Measurements from ENCODE around the gene ABCC4. TPM values are rescaled to one million over a fixed set of nuclear protein-coding genes. Genes with fewer than 3 reads are reported as not detected.

The ABCC4 gene
- total and polyA plus RNA-seq, 2 donors (not counting 1 experiment from before 2014, with no cell fraction given) = 1.8 to 7.1 TPM

DNA sequence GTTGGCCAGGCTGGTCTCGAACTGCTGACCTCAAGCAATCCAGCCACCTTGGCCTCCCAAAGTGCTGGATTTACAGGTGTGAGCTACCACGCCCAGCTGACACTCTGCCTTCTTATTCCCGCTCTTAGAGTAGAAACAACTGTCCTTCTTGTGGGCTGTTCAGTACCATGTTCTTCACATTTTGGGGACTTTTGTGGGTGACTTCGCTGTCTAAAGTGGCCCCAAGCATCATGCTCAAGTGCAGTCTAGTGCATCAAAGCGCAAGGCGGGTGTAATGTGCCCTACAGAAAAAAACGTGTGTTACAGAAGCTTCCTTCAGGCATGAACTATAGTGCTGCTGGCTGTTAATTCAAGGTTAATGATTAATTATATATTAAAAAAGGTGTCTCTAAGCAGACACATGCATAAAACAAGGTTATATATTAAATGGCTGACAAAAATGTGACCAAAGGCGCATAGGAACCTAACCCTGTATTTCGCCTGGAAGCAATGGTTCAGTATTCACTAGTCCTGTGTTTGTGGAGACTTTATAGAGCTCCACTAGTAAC is 38.3 kb downstream of the ABCC4 start:
- DNase-seq (no peak), ATAC-seq (ENCODE audit: low read depth) (no peak)
- no peaks in the 10 kb centered on the region for H3K79me2 ChIP-seq (ENCODE audit: control insufficient read depth, insufficient read depth, low read length)
- CTCF ChIA-PET = no interaction called here
- WGBS (ENCODE audit: insufficient coverage) = 97% methylated on average over 6 of the region's 9 CpGs
- H3K4me1 ChIP-seq (ENCODE audit: control insufficient read depth in 2 of 2, insufficient read depth in 2 of 2, low read length in 2 of 2) = peaks cover 0 to 11% of the 10 kb centered on the region in 2 donors
- H3K9me3 ChIP-seq (ENCODE audit: control extremely low read depth in 1 of 3, control insufficient read depth in 2 of 3, insufficient read depth in 1 of 3, low read length in 2 of 3) = peaks cover 0 to 7% (median 0%) of the 10 kb centered on the region in 3 donors
- peaks cover 10% of the 10 kb centered on the region for H3K4me1 Mint-ChIP-seq
- intact Hi-C loops (cut with micrococcal nuclease) = no loop called here
- H4K20me1 ChIP-seq (ENCODE audit: control insufficient read depth, insufficient read depth, low read length, poor library complexity, severe bottlenecking) = no peaks in the 10 kb centered on the region
- H3K4me2 ChIP-seq (replicated peaks; ENCODE audit: low read depth, low read length, poor library complexity, severe bottlenecking) = no peak overlapping the region
- H3K9me3 Mint-ChIP-seq (ENCODE audit: insufficient read depth) = no peaks in the 10 kb centered on the region
- H3K27me3 Mint-ChIP-seq = no peaks in the 10 kb centered on the region
- peaks cover 0 to 2% of the 10 kb centered on the region in 2 experiments for H3K36me3 ChIP-seq (replicated peaks in 1 of 2; ENCODE audit: control extremely low read depth in 1 of 2, control insufficient read depth in 1 of 2, extremely low read depth in 1 of 2, insufficient read depth in 2 of 2, low read length in 1 of 2)
- H2AFZ ChIP-seq (ENCODE audit: insufficient read depth, low read depth, low read length, poor library complexity, severe bottlenecking) = no peak overlapping the region
- no peak overlapping the region for H3K9ac ChIP-seq (ENCODE audit: low read length)
- POLR2A ChIA-PET = no interaction called here
- no peak overlapping the region for H3K4me3 ChIP-seq (ENCODE audit: control extremely low read depth in 1 of 5, extremely low read depth in 1 of 5, insufficient read depth in 1 of 5, low read depth in 2 of 5, low read length in 4 of 5)
- no peak overlapping the region for H3K27ac ChIP-seq (ENCODE audit: low read length in 2 of 2)
- no peak for TF ChIP-seq EZH2 (IDR thresholded peaks at IDR 0.05; ENCODE audit: borderline replicate concordance, insufficient read depth, low read depth, low read length, poor library complexity, severe bottlenecking)
- TF ChIP-seq, protein P1, sequence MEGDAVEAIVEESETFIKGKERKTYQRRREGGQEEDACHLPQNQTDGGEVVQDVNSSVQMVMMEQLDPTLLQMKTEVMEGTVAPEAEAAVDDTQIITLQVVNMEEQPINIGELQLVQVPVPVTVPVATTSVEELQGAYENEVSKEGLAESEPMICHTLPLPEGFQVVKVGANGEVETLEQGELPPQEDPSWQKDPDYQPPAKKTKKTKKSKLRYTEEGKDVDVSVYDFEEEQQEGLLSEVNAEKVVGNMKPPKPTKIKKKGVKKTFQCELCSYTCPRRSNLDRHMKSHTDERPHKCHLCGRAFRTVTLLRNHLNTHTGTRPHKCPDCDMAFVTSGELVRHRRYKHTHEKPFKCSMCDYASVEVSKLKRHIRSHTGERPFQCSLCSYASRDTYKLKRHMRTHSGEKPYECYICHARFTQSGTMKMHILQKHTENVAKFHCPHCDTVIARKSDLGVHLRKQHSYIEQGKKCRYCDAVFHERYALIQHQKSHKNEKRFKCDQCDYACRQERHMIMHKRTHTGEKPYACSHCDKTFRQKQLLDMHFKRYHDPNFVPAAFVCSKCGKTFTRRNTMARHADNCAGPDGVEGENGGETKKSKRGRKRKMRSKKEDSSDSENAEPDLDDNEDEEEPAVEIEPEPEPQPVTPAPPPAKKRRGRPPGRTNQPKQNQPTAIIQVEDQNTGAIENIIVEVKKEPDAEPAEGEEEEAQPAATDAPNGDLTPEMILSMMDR (IDR thresholded peaks at IDR 0.05) = no peak
- no peak overlapping the region for H3K4me3 Mint-ChIP-seq
- no peaks in the 10 kb centered on the region for H3K27me3 ChIP-seq (replicated peaks in 1 of 4; ENCODE audit: control extremely low read depth in 1 of 4, control insufficient read depth in 3 of 4, insufficient read depth in 4 of 4, low read length in 3 of 4)
- H3K27ac Mint-ChIP-seq = no peak overlapping the region

DNA sequence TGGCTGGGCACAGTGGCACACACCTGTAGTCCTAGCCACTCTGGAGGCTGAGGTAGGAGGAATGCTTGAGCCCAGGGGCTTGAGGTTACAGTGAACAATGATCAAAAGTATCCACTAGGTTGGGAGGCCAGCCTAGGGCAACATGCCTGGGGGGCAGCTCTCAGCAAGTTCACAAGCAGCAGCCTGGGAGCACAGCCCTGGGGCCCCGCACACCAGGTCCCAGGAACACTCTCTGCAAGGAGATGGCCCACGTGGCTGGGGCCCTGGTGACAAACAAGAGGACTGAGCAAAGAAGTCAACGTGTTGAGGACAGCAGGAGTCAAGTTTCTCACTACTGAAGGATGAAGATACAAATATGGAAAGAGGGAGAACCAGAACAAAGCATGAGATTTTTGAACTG is 39.3 kb downstream of the ABCC4 start:
- no peak overlapping the region for H3K27ac ChIP-seq (ENCODE audit: low read length in 2 of 2)
- no peak overlapping the region for H3K4me2 ChIP-seq (replicated peaks; ENCODE audit: low read depth, low read length, poor library complexity, severe bottlenecking)
- WGBS (ENCODE audit: insufficient coverage) = 97% methylated on average over 3 of the region's 3 CpGs
- H3K9me3 ChIP-seq (ENCODE audit: control extremely low read depth in 1 of 3, control insufficient read depth in 2 of 3, insufficient read depth in 1 of 3, low read length in 2 of 3) = peaks cover 0 to 7% (median 0%) of the 10 kb centered on the region in 3 donors
- TF ChIP-seq EZH2 (IDR thresholded peaks at IDR 0.05; ENCODE audit: borderline replicate concordance, insufficient read depth, low read depth, low read length, poor library complexity, severe bottlenecking) = no peak
- TF ChIP-seq, protein P1 (IDR thresholded peaks at IDR 0.05) = no peak
- ATAC-seq (ENCODE audit: low read depth) (no peak), DNase-seq (no peak)
- H3K36me3 ChIP-seq (replicated peaks in 1 of 2; ENCODE audit: control extremely low read depth in 1 of 2, control insufficient read depth in 1 of 2, extremely low read depth in 1 of 2, insufficient read depth in 2 of 2, low read length in 1 of 2) = peaks cover 0 to 2% of the 10 kb centered on the region in 2 experiments
- no peaks in the 10 kb centered on the region for H4K20me1 ChIP-seq (ENCODE audit: control insufficient read depth, insufficient read depth, low read length, poor library complexity, severe bottlenecking)
- intact Hi-C loops (cut with micrococcal nuclease) = no loop called here
- H3K27ac Mint-ChIP-seq = no peak overlapping the region
- POLR2A ChIA-PET = interaction anchor here (0.7 kb wide), 1 partner anchor 20 kb away, joined by 4 read pairs; no protein-coding TSS in a partner anchor
- no peaks in the 10 kb centered on the region for H3K27me3 ChIP-seq (replicated peaks in 1 of 4; ENCODE audit: control extremely low read depth in 1 of 4, control insufficient read depth in 3 of 4, insufficient read depth in 4 of 4, low read length in 3 of 4)
- H3K9ac ChIP-seq (ENCODE audit: low read length) = no peak overlapping the region
- H3K4me3 Mint-ChIP-seq = no peak overlapping the region
- no peak overlapping the region for H3K4me3 ChIP-seq (ENCODE audit: control extremely low read depth in 1 of 5, extremely low read depth in 1 of 5, insufficient read depth in 1 of 5, low read depth in 2 of 5, low read length in 4 of 5)
- H3K4me1 ChIP-seq (ENCODE audit: control insufficient read depth in 2 of 2, insufficient read depth in 2 of 2, low read length in 2 of 2) = peaks cover 0 to 11% of the 10 kb centered on the region in 2 donors
- H3K9me3 Mint-ChIP-seq (ENCODE audit: insufficient read depth) = no peaks in the 10 kb centered on the region
- peaks cover 10% of the 10 kb centered on the region for H3K4me1 Mint-ChIP-seq
- no peaks in the 10 kb centered on the region for H3K27me3 Mint-ChIP-seq
- H2AFZ ChIP-seq (ENCODE audit: insufficient read depth, low read depth, low read length, poor library complexity, severe bottlenecking) = no peak overlapping the region
- CTCF ChIA-PET = no interaction called here
- H3K79me2 ChIP-seq (ENCODE audit: control insufficient read depth, insufficient read depth, low read length) = no peaks in the 10 kb centered on the region
